Peyer's patch (tissue), 4 donors: ENCODE data around the gene ZPBP. TPM values are rescaled to one million over a fixed set of nuclear protein-coding genes. Genes with fewer than 3 reads are reported as not detected.

ENCODE experiments used
- DNase-seq, 3 donors: peaks; one replicate each; pipeline ENCODE4 v3.0.0-alpha.2; 2017 to 2019
- H3K27ac ChIP-seq, 4 donors: fragments of 200-600 bp; sonication (generic); one replicate each; pipeline ENCODE4 v1.5.1; 2016 to 2019
- H3K27me3 ChIP-seq, 2 donors: fragments of 200-600 bp; sonication (generic); one replicate each; pipeline ENCODE4 v1.5.1; 2019
- H3K36me3 ChIP-seq, 3 donors: fragments of 200-600 bp; sonication (generic); one replicate each; pipeline ENCODE4 v1.5.1; 2016 to 2019
- H3K4me1 ChIP-seq, 4 donors: fragments of 200-600 bp; sonication (generic); one replicate each; pipeline ENCODE4 v1.5.1; 2016 to 2019
- H3K4me3 ChIP-seq, 4 donors: fragments of 200-600 bp; sonication (generic); 1 replicate in 3 of 4; 2 replicates in 1 of 4; pipeline ENCODE4 v1.5.1; 2016 to 2019; ENCODE audit warnings: mild to moderate bottlenecking in 1 of 4
- H3K9me3 ChIP-seq, 4 donors: fragments of 200-600 bp; sonication (generic); one replicate each; pipeline ENCODE4 v1.5.1; 2016 to 2019; ENCODE audit warnings: mild to moderate bottlenecking in 1 of 4
- POLR2A ChIP-seq, 2 donors: fragments of 450-650 bp; IDR thresholded peaks; one replicate each; pipeline ENCODE4 v1.5.1; 2017; ENCODE audit warnings: antibody characterized with exemption in 2 of 2, mild to moderate bottlenecking in 2 of 2, moderate library complexity in 2 of 2
- total RNA-seq, 4 donors: library from RNA; depleted of rRNA; stranded (reverse); fragments of >200 nt; gene quantifications; one replicate each; pipeline ENCODE4 v1.1.0, GENCODE V29; 2016
- TF ChIP-seq, protein P1 (sequence below), 6 experiments: fragments of 450-650 bp in 4 of 6; fragments of 200-600 bp in 2 of 6; sonication (generic) in 1 of 6; IDR thresholded peaks; one replicate each; pipeline ENCODE4 v1.5.1; 2017 to 2019; ENCODE audit warnings: antibody characterized with exemption in 6 of 6, mild to moderate bottlenecking in 3 of 6, moderate library complexity in 1 of 6

Gene ZPBP
- total RNA-seq, 4 donors from 2014 or later: not detected

DNA sequence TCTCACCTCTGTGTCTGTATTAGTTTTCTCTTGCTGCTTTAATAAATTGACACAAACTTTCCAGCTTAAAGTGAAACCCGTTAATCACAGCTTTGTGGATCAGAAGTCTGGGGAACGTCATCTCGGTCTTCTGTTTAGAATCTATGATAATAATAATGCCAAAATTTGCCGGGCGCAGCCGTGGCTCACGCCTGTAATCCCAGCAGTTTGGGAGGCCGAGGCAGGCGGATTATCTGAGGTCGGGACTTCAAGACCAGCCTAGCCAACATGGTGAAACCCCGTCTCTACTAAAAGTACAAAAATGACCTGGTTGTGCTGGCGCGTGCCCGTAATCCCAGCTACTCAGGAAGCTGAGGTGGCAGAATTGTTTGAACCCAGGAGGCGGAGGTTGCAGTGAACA, 8.8 kb upstream of the ZPBP start:
- no peak for DNase-seq
- Histone ChIP-seq H3K9me3 (no peaks in the 10 kb centered on the region), H3K36me3 (no peaks in the 10 kb centered on the region), H3K27ac (no peak overlapping the region), H3K4me1 (no peaks in the 10 kb centered on the region), H3K27me3 (no peaks in the 10 kb centered on the region), H3K4me3 (no peak overlapping the region)
- TF ChIP-seq, protein P1, sequence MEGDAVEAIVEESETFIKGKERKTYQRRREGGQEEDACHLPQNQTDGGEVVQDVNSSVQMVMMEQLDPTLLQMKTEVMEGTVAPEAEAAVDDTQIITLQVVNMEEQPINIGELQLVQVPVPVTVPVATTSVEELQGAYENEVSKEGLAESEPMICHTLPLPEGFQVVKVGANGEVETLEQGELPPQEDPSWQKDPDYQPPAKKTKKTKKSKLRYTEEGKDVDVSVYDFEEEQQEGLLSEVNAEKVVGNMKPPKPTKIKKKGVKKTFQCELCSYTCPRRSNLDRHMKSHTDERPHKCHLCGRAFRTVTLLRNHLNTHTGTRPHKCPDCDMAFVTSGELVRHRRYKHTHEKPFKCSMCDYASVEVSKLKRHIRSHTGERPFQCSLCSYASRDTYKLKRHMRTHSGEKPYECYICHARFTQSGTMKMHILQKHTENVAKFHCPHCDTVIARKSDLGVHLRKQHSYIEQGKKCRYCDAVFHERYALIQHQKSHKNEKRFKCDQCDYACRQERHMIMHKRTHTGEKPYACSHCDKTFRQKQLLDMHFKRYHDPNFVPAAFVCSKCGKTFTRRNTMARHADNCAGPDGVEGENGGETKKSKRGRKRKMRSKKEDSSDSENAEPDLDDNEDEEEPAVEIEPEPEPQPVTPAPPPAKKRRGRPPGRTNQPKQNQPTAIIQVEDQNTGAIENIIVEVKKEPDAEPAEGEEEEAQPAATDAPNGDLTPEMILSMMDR (IDR thresholded peaks at IDR 0.05): no peak
- no peak for TF ChIP-seq POLR2A (IDR thresholded peaks at IDR 0.05)

DNA sequence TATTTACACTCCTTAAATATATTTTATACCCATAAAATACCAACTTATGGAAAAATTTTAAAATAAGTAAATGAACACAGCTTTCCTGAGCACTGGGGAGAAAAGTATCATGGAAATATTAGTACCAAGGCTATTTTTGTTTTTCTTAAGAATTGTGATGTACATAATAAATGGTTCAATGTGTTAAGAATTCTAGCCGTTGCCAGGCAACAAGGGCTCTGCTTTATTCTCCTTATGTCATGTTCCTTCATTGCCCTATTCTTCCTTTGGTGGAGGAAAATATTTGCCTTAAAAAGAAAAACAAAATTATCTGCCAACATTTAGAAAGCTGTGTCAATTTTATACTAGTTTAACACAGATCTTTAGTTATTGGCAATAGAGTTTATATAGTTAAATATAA, 2.6 kb upstream of the ZPBP start:
- no peak overlapping the region for H3K4me3 ChIP-seq
- H3K27me3 ChIP-seq: no peaks in the 10 kb centered on the region
- H3K9me3 ChIP-seq: no peaks in the 10 kb centered on the region
- H3K4me1 ChIP-seq: no peaks in the 10 kb centered on the region
- no peak for TF ChIP-seq POLR2A (IDR thresholded peaks at IDR 0.05)
- TF ChIP-seq, protein P1 (IDR thresholded peaks at IDR 0.05): no peak
- no peak for DNase-seq
- no peak overlapping the region for H3K27ac ChIP-seq
- H3K36me3 ChIP-seq: no peaks in the 10 kb centered on the region

DNA sequence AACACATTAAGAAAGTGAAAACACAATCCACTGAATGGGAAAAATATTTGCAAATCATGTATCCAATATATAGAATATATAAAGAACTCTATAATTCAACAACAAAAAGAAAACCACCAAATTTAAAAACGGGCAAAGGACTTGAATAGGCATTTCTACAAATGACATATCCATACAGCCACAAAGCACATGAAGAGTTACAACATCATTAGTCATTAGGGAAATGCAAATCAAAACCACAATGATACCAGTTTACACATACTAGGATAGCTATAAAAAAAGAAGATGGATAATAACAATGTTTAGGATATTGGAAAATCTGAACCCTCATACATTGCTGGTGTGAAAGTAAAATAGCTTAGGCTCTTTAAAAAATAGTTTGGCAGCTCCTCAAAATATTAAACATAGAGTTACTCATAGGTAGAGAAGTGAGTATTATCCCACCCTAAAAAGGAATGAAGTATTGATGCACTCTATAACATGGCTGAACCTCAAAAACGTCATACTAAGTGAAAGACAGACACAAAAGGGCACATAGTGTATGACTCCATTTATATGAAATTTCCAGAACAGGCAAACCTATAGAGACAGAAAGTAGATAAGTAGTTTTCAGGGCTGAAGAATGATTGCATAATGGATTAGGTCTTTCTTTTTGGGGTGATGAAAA, 4.5 kb downstream of the ZPBP start:
- no peak overlapping the region for H3K27ac ChIP-seq
- no peak for DNase-seq
- TF ChIP-seq POLR2A (IDR thresholded peaks at IDR 0.05): no peak
- TF ChIP-seq, protein P1 (IDR thresholded peaks at IDR 0.05): no peak
- H3K27me3 ChIP-seq: no peaks in the 10 kb centered on the region
- H3K4me1 ChIP-seq: no peaks in the 10 kb centered on the region
- no peaks in the 10 kb centered on the region for H3K9me3 ChIP-seq
- no peak overlapping the region for H3K4me3 ChIP-seq
- no peaks in the 10 kb centered on the region for H3K36me3 ChIP-seq

DNA sequence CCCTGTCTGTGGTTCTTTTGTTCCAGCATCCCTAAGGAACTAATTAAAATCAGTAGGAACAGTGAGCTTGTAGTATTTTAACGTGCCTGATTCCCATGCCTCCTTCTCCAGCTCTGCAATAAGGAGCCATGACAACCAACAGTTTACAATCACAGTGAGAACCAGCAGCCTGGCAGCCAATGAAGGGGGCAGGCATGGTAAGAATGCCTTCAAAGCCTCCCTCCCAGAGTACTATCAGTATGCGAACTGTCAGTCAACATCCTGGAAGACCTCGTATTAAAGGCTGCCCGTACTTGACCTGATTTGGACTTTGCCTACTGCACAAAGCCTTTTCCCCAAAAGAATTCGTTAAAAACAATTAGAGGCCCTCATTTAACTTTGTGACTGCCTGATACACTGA, 7.7 kb downstream of the ZPBP start:
- H3K27ac ChIP-seq: no peak overlapping the region
- no peak for TF ChIP-seq POLR2A (IDR thresholded peaks at IDR 0.05)
- TF ChIP-seq, protein P1 (IDR thresholded peaks at IDR 0.05): no peak
- DNase-seq: no peak

DNA sequence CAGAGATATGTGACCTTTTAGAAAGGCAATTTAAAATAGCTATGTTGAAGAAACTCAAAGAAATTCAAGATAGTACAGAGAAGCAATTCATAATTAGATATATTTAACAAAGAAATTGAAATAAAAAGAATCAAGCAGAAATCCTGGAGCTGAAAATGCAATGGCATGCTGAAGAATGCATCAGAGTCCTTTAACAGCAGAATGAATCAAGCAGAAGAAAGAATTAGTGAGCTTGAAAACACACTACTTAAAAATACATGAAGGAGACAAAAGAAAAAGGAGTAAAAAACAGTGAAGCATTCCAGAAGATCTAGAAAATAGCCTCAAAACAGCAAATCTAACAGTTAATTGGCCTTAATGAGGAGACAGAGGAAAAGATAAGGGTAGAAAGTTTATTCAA, 20.0 kb downstream of the ZPBP start:
- no peak overlapping the region for H3K27ac ChIP-seq

More for the DNA sequence above, 7.7 kb downstream of the ZPBP start:
- Histone ChIP-seq H3K27me3 (no peaks in the 10 kb centered on the region), H3K4me3 (no peak overlapping the region), H3K4me1 (no peaks in the 10 kb centered on the region), H3K9me3 (no peaks in the 10 kb centered on the region), H3K36me3 (no peaks in the 10 kb centered on the region)

More for the DNA sequence above, 20.0 kb downstream of the ZPBP start:
- no peaks in the 10 kb centered on the region for H3K36me3 ChIP-seq
- peaks cover 0 to 8% (median 4%) of the 10 kb centered on the region in 4 donors for H3K9me3 ChIP-seq
- peaks cover 0 to 7% (median 3%) of the 10 kb centered on the region in 4 donors for H3K4me1 ChIP-seq
- no peaks in the 10 kb centered on the region for H3K27me3 ChIP-seq
- no peak overlapping the region for H3K4me3 ChIP-seq
- DNase-seq: no peak
- TF ChIP-seq, protein P1 (IDR thresholded peaks at IDR 0.05): no peak
